Skeletal muscle tissue (tissue), 4 donors: ENCODE data around the gene C11orf21. TPM values are rescaled to one million over a fixed set of nuclear protein-coding genes. Genes with fewer than 3 reads are reported as not detected.

Experiments
- H3K27ac ChIP-seq: one replicate; pipeline ENCODE4 v1.7.0; 2013; ENCODE audit warnings: mild to moderate bottlenecking, low read depth, low read length, inconsistent platforms
- H3K27me3 ChIP-seq, 3 donors: one replicate each; pipeline ENCODE4 v1.7.0; 2013; ENCODE audit warnings: low read length in 3 of 3; ENCODE audit not compliant: control insufficient read depth in 3 of 3, insufficient read depth in 3 of 3
- H3K36me3 ChIP-seq, 3 donors: one replicate each; pipeline ENCODE4 v1.7.0; 2013; ENCODE audit warnings: low read length in 3 of 3; ENCODE audit not compliant: control insufficient read depth in 3 of 3, insufficient read depth in 3 of 3
- H3K4me1 ChIP-seq, 3 donors: one replicate each; pipeline ENCODE4 v1.7.0; 2013; ENCODE audit warnings: low read length in 3 of 3, mild to moderate bottlenecking in 3 of 3; ENCODE audit not compliant: control insufficient read depth in 3 of 3, insufficient read depth in 3 of 3
- H3K4me3 ChIP-seq, 3 donors: one replicate each; pipeline ENCODE4 v1.7.0; 2013; ENCODE audit warnings: low read length in 3 of 3
- H3K9ac ChIP-seq, 3 donors: one replicate each; pipeline ENCODE4 v1.7.0; 2013; ENCODE audit warnings: low read length in 3 of 3, mild to moderate bottlenecking in 3 of 3, moderate library complexity in 2 of 3, low read depth in 1 of 3
- H3K9me3 ChIP-seq, 3 donors: one replicate each; pipeline ENCODE4 v1.7.0; 2013; ENCODE audit warnings: low read length in 3 of 3; ENCODE audit not compliant: control insufficient read depth in 3 of 3
- total RNA-seq: library from RNA; depleted of rRNA; stranded (reverse); fragments of >200 nt; gene quantifications from one replicate; pipeline ENCODE4 v1.2.3, GENCODE V29; 2014
- donor health status: Osteomylitis.

Gene C11orf21
- total RNA-seq, 1 donor from 2014 or later, result 1.6 TPM

- Histone ChIP-seq H3K9ac (no peak overlapping the region), H3K4me1 (peaks cover 4 to 14% (median 11%) of the 10 kb centered on the region in 3 donors), H3K36me3 (no peaks in the 10 kb centered on the region), H3K27ac (no peak overlapping the region), H3K4me3 (no peak overlapping the region), H3K27me3 (no peaks in the 10 kb centered on the region), H3K9me3 (peaks cover 2 to 3% (median 2%) of the 10 kb centered on the region in 3 donors)
Measured at GRCh38 chr11:2315395-2316168, 13.9 kb upstream of the C11orf21 start.

- H3K27ac ChIP-seq, result peak overlapping the region; percentile 23
- H3K36me3 ChIP-seq, result no peaks in the 10 kb centered on the region
- no peaks in the 10 kb centered on the region for H3K27me3 ChIP-seq
- H3K4me1 ChIP-seq, result peaks cover 4 to 14% (median 11%) of the 10 kb centered on the region in 3 donors
- H3K9ac ChIP-seq, result peak overlapping the region in 2 of 3 donors; percentile 20 to 40
- H3K9me3 ChIP-seq, result peaks cover 2 to 3% (median 2%) of the 10 kb centered on the region in 3 donors
- no peak overlapping the region for H3K4me3 ChIP-seq
Measured at GRCh38 chr11:2314525-2315394, 13.0 kb upstream of the C11orf21 start.

GRCh38 chr11:2314136-2314524 lies 12.4 kb upstream of the C11orf21 start:
- H3K9ac ChIP-seq, result peak overlapping the region in 1 of 3 donors; percentile 40
- H3K27me3 ChIP-seq, result no peaks in the 10 kb centered on the region
- H3K4me3 ChIP-seq, result no peak overlapping the region
- H3K36me3 ChIP-seq, result no peaks in the 10 kb centered on the region
- H3K4me1 ChIP-seq, result peaks cover 4 to 14% (median 11%) of the 10 kb centered on the region in 3 donors
- H3K27ac ChIP-seq, result peak overlapping the region; percentile 23
- peaks cover 2 to 3% (median 2%) of the 10 kb centered on the region in 3 donors for H3K9me3 ChIP-seq

DNA sequence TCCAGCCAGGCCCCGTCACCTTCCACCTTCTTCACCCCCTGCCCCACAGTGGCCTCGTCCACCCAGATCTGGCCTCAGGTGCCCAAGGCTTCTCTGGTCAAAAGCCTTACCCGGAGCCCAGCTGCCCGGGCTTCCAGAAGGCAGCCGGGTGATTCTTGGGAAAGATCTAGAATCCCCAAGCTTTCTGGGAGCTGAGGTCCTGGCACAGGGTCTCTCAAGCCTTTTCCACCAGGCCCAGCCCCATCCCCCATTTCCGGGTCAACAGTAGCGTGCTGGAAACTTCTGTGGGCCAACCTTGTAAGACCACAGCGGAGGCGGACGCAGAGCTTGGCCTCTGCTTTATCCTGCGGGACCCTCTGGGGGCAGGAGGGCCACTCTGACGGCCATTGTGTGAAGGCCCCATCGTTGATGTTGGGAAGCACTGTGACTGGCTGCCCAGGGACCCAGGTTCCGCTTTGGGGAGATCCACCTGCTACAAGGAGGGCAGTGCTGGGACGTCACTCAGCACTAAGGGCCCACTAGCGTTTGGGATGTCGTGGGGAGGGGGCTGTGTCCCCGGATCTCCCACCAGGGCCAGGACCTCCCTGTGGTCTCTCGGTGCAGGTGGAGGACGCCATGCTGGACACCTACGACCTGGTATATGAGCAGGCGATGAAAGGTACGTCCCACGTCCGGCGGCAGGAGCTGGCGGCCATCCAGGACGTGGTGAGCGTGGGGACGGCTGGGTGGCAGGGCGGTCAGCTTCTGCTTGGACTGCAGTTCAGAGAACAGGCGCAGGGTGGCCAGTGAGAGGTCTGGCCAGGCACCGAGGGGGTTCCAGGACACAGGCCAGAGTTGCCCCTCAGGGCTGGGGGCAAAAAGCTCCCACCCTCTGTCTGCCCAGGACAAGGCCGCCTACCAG lies 11.6 kb upstream of the C11orf21 start:
- H3K9ac ChIP-seq, result no peak overlapping the region
- no peaks in the 10 kb centered on the region for H3K27me3 ChIP-seq
- peaks cover 4 to 14% (median 11%) of the 10 kb centered on the region in 3 donors for H3K4me1 ChIP-seq
- no peak overlapping the region for H3K4me3 ChIP-seq
- H3K27ac ChIP-seq, result no peak overlapping the region
- H3K9me3 ChIP-seq, result peaks cover 2 to 3% (median 2%) of the 10 kb centered on the region in 3 donors
- no peaks in the 10 kb centered on the region for H3K36me3 ChIP-seq

DNA sequence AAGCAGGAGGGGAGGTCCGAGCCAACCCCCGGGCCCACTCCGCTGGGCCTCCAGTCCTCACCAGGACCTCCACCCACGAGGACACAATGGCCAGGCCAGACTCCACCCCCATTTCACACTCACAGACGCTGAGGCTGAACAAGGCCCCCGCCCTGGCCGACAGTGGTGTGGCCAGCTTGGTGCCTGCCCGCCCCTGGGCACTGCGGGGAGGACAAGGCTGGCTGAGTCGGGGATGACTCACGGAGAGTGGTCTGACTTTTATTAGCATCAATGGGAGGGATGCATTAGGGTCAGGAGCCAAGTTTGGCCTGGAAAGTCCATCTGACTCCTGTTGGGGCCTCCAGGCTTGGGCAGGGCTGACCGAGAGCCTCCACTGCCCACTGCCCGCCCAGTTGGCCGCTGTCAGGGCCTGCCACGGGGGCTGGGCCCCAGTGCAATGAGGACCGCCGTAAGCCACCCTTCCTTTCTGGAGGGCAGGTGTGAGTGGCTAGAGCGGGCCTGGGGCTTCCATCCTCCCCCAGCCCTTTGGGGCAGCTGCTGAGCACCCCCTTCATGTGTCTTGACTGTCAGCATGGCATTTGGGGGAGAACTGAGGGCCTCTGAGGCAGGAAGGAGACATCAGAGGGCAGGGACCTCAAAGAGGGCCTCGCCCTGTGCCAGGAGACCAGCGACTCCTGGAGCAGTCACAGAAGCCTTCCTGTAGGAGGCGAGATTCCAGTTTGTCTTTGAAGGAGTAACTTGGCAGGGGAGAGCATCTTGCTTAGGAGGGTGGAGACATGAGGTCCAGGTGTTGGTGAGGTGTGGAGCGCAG lies 10.7 kb upstream of the C11orf21 start:
- no peaks in the 10 kb centered on the region for H3K27me3 ChIP-seq
- peaks cover 4 to 14% (median 12%) of the 10 kb centered on the region in 3 donors for H3K4me1 ChIP-seq
- no peak overlapping the region for H3K27ac ChIP-seq

DNA sequence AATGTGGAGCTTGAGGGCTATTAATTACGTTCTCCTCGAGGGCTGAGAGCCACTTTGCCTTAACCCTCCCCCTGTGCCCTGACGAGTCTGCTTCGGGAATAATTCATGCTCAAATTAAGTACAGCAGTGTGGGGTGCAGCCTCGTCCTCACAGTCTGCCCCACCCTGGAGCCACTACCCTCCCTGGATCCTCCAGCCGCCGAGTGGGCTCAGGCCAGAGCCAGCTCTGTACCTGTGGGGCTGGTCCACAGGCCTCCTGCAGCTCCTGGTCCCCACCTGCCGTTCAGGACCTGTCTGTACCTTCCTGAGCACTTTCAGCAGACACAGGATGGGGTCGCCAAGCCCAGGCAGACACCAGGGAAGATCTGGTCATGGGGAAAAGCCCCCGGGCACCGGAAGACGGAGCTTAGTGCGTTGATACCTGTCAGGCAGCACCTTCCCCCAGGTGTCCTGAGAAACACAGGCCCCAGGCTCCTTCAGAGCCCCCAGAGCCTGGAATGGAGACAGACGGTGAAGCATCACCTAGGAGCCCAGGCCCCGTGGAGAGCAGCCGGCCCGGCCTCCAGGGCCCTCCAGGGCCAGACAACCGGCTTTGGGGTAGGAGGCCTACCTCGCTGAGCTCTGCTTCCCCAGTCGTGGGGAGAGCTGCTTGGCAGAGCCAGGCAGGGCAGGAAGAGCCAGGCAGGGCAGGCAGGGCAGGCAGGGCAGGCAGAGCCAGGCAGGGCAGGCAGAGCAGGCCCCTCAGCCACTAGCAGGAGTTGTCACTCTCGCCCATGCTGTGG lies 9.8 kb upstream of the C11orf21 start:
- no peak overlapping the region for H3K27ac ChIP-seq
- no peaks in the 10 kb centered on the region for H3K36me3 ChIP-seq
- peak overlapping the region in 1 of 3 donors; percentile 16 for H3K9ac ChIP-seq
- H3K4me3 ChIP-seq, result no peak overlapping the region
- H3K4me1 ChIP-seq, result peaks cover 4 to 19% (median 19%) of the 10 kb centered on the region in 3 donors
- H3K27me3 ChIP-seq, result no peaks in the 10 kb centered on the region
- no peaks in the 10 kb centered on the region for H3K9me3 ChIP-seq

More for the DNA sequence above, 10.7 kb upstream of the C11orf21 start:
- Histone ChIP-seq H3K36me3 (no peaks in the 10 kb centered on the region), H3K9ac (peak overlapping the region in 1 of 3 donors; percentile 16), H3K4me3 (no peak overlapping the region), H3K9me3 (no peaks in the 10 kb centered on the region)

DNA sequence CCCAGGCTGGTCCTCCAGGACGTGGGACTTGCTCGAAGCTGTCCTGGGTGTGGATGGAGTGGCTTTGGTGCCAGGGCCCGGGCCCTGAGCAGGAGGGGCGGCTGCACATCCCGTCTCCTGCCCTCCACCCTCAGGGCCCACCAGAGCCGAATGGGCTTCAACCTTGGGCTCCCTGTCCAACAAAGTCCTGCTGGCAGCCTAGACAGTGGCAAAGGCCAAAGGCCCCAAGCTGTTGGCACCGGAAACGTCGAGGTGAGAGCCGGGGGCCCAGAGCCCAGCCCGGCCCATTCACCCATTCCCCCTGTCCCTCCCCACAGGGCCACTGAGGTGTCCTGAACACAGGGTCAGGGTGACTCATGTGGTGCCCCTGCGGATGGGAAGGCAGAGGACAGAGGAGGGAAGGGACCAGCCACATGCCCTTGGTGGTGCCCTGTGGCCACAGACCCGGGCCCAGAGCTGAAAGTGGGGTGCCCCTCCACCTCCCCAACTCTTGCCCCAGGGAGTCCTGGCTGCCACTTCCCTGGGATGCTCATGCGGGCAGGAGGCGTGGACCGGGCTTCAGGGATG lies 9.2 kb upstream of the C11orf21 start:
- no peaks in the 10 kb centered on the region for H3K36me3 ChIP-seq
- H3K4me3 ChIP-seq, result no peak overlapping the region
- H3K9me3 ChIP-seq, result no peaks in the 10 kb centered on the region
- peaks cover 7 to 25% (median 24%) of the 10 kb centered on the region in 3 donors for H3K4me1 ChIP-seq
- H3K27me3 ChIP-seq, result no peaks in the 10 kb centered on the region
- no peak overlapping the region for H3K27ac ChIP-seq
- no peak overlapping the region for H3K9ac ChIP-seq

- Histone ChIP-seq H3K9me3 (no peaks in the 10 kb centered on the region), H3K27ac (no peak overlapping the region), H3K9ac (no peak overlapping the region), H3K36me3 (no peaks in the 10 kb centered on the region), H3K27me3 (no peaks in the 10 kb centered on the region), H3K4me1 (peaks cover 13 to 30% (median 28%) of the 10 kb centered on the region in 3 donors), H3K4me3 (no peak overlapping the region)
Measured at GRCh38 chr11:2310073-2310785, 8.5 kb upstream of the C11orf21 start.
